HG03025 (cell line): ENCODE data around the gene MIXL1.
"Not testable (repeated sequence)": the region's sequence is repeated elsewhere in the genome, so short reads cannot be mapped to it uniquely, and the experiment has no call there.

ENCODE experiments used
- ATAC-seq: cut with Tn5 transposase; IDR thresholded peaks from one replicate; pipeline ENCODE4 v1.9.1; 2021; ENCODE audit warnings: mild to moderate bottlenecking, moderate library complexity; ENCODE audit not compliant: unreplicated experiment, low FRiP score

Gene MIXL1

GRCh38 chr1:226272233-226272902 lies 48.9 kb downstream of the MIXL1 start:
- not testable (repeated sequence) for ATAC-seq

GRCh38 chr1:226274138-226274537 lies 50.7 kb downstream of the MIXL1 start:
- ATAC-seq = no peak

- no peak for ATAC-seq
Measured at GRCh38 chr1:226276077-226276682, 52.7 kb downstream of the MIXL1 start.
